HepG2 (cell line): ENCODE results near the gene FUCA2. TPM values are rescaled to one million over a fixed set of nuclear protein-coding genes. Genes with fewer than 3 reads are reported as not detected.

Experiments
- BATF2 ChIP-seq: sonication (generic); formaldehyde crosslinking; IDR thresholded peaks from 2 replicates; pipeline ENCODE4 v1.8.0; 2022; ENCODE audit warnings: mild to moderate bottlenecking, missing genetic modification reagents, moderate library complexity
- CREB1 ChIP-seq, 2 experiments: fragments of 450-650 bp in 1 of 2; IDR thresholded peaks; 2 replicates each; pipeline ENCODE4 v1.6.1; 2016 to 2017; ENCODE audit warnings: control low read depth in 1 of 2, mild to moderate bottlenecking in 1 of 2, missing compliant biosample characterization in 1 of 2, missing genetic modification characterization in 1 of 2
- GPBP1L1 ChIP-seq: sonication (generic); formaldehyde crosslinking; IDR thresholded peaks from 2 replicates; pipeline ENCODE4 v1.5.0; 2020; ENCODE audit warnings: mild to moderate bottlenecking, missing genetic modification reagents
- NBN ChIP-seq: fragments of 450-650 bp; conservative IDR thresholded peaks from 2 replicates; pipeline ENCODE4 v1.6.1; 2017
- NFE2L2 ChIP-seq: fragments of 150-350 bp; IDR thresholded peaks from 2 replicates; pipeline ENCODE4 v1.6.1; 2014; ENCODE audit warnings: low read length
- RFXANK ChIP-seq: IDR thresholded peaks from 2 replicates; pipeline ENCODE4 v1.6.1; 2016
- SRSF1 ChIP-seq: fragments of 200-400 bp; formaldehyde crosslinking; optimal IDR thresholded peaks from 2 replicates; pipeline ENCODE3; 2017; ENCODE audit warnings: mild to moderate bottlenecking, low read depth, low read length, moderate library complexity
- TRAFD1 ChIP-seq: sonication (generic); formaldehyde crosslinking; IDR thresholded peaks from 2 replicates; pipeline ENCODE4 v1.5.1; 2020; ENCODE audit warnings: missing genetic modification reagents, mild to moderate bottlenecking, borderline replicate concordance
- ZNF20 ChIP-seq: sonication (generic); formaldehyde crosslinking; IDR thresholded peaks from 2 replicates; pipeline ENCODE4 v1.4.0; 2020; ENCODE audit warnings: mild to moderate bottlenecking, moderate library complexity, missing genetic modification reagents
- ZNF251 ChIP-seq: sonication (generic); formaldehyde crosslinking; IDR thresholded peaks from 2 replicates; pipeline ENCODE4 v1.9.0; 2021; ENCODE audit warnings: mild to moderate bottlenecking, missing genetic modification reagents
- ZNF253 ChIP-seq: sonication (generic); formaldehyde crosslinking; IDR thresholded peaks from 2 replicates; pipeline ENCODE4 v1.8.0; 2022; ENCODE audit warnings: mild to moderate bottlenecking, missing genetic modification reagents, borderline replicate concordance
- ZNF260 ChIP-seq: sonication (generic); formaldehyde crosslinking; IDR thresholded peaks from 2 replicates; pipeline ENCODE4 v1.4.0; 2020; ENCODE audit warnings: missing genetic modification reagents, low read depth, mild to moderate bottlenecking, borderline replicate concordance
- ZNF275 ChIP-seq: sonication (generic); formaldehyde crosslinking; IDR thresholded peaks from 2 replicates; pipeline ENCODE4 v1.8.0; 2022; ENCODE audit warnings: missing genetic modification reagents, mild to moderate bottlenecking, inconsistent platforms, borderline replicate concordance
- ZNF282 ChIP-seq: fragments of 450-650 bp; IDR thresholded peaks from 2 replicates; pipeline ENCODE4 v1.6.1; 2018; ENCODE audit not compliant: partially characterized antibody
- ZNF431 ChIP-seq: sonication (generic); formaldehyde crosslinking; IDR thresholded peaks from 2 replicates; pipeline ENCODE4 v1.9.0; 2022; ENCODE audit warnings: missing genetic modification reagents, low read depth, mild to moderate bottlenecking, borderline replicate concordance
- ZNF44 ChIP-seq: sonication (generic); formaldehyde crosslinking; IDR thresholded peaks from 2 replicates; pipeline ENCODE4 v1.5.1; 2020; ENCODE audit warnings: mild to moderate bottlenecking, missing genetic modification reagents
- ZNF646 ChIP-seq: sonication (generic); formaldehyde crosslinking; IDR thresholded peaks from 2 replicates; pipeline ENCODE4 v1.9.0; 2021; ENCODE audit warnings: mild to moderate bottlenecking, missing genetic modification reagents
- polyA plus RNA-seq, 8 experiments: library from polyadenylated mRNA; depleted of rRNA in 3 of 8; stranded (reverse) in 7 of 8; unstranded in 1 of 8; fragments of >200 nt; fragmentation: Illumina TruSeq in 4 of 8; extraction: Trizol in 4 of 8; gene quantifications; 2 replicates each; pipeline versions ENCODE4 v1.2.1 to v1.2.3, GENCODE V29; 2011 to 2016; ENCODE audit warnings: low read depth in 4 of 8, missing spikeins in 1 of 8, mixed read lengths in 1 of 8; ENCODE audit not compliant: insufficient read depth in 1 of 8
- total RNA-seq, 5 experiments: library from RNA; depleted of rRNA; stranded (reverse); fragments of >200 nt; fragmentation: Illumina TruSeq; extraction: Trizol; gene quantifications; 2 replicates each; pipeline ENCODE4 v1.2.3, GENCODE V29; 2016; ENCODE audit warnings: low read depth in 1 of 5

The FUCA2 gene
- total and polyA plus RNA-seq, 2 of the 13 experiments (the other 11 are each of a cell fraction or from before 2014, with no cell fraction given) = 87.4 to 144 TPM

- TF ChIP-seq ZNF646 (CRISPR knock-in tag) (no peak), ZNF44 (CRISPR knock-in tag) (no peak), ZNF253 (no peak), RFXANK (CRISPR knock-in tag) (no peak), TRAFD1 (CRISPR knock-in tag) (no peak), BATF2 (no peak), ZNF20 (CRISPR knock-in tag) (no peak), GPBP1L1 (CRISPR knock-in tag) (no peak), NBN (no peak), ZNF282 (no peak), SRSF1 (no peak), ZNF275 (no peak), NFE2L2 (no peak), CREB1 (IDR thresholded peaks at IDR 0.05) (no peak), CREB1 (CRISPR knock-in tag; IDR thresholded peaks at IDR 0.05) (no peak; the same call in 1 of the 2 replicates), ZNF251 (CRISPR knock-in tag) (no peak), ZNF431 (CRISPR knock-in tag) (no peak), ZNF260 (CRISPR knock-in tag) (no peak)
These were observed 23.7 kb upstream of the FUCA2 start (continued) for GRCh38 chr6:143535189-143535614.
